GM12878 (cell line): ENCODE results near the gene KDSR. TPM values are rescaled to one million over a fixed set of nuclear protein-coding genes. Genes with fewer than 3 reads are reported as not detected.

Source experiments
- ATAC-seq: fragments of 200-7000 bp; cut with Tn5 transposase; 3 replicates; pipeline ENCODE4 v1.9.1; 2020; ENCODE audit warnings: mild to moderate bottlenecking, moderate library complexity
- BruUV-seq: library from RNA; stranded (reverse); fragments of 400-500 nt; replicated peaks from 2 replicates; lab custom pipeline; 2021; lab: Mats Ljungman, UMichigan
- CTCF ChIA-PET: fragments of 300-600 bp; sonication (Branson Sonifier 250); formaldehyde crosslinking; extraction: SDS; loops from one replicate; lab custom pipeline; 2021; ENCODE audit warnings: inconsistent platforms; lab: Yijun Ruan, JAX
- POLR2A ChIA-PET: fragments of 350-600 bp; formaldehyde crosslinking; extraction: SDS; loops from one replicate; lab custom pipeline; 2021; ENCODE audit warnings: inconsistent platforms; lab: Charles Lee
- RAD21 ChIA-PET: fragments of 300-600 bp; sonication (Branson Sonifier 250); formaldehyde crosslinking; loops from one replicate; lab custom pipeline; 2023; ENCODE audit warnings: antibody characterized with exemption; ENCODE audit not compliant: unreplicated experiment; lab: Charles Lee
- SMC1A ChIA-PET: fragments of 300-600 bp; sonication (Branson Sonifier 250); formaldehyde crosslinking; loops from one replicate; lab custom pipeline; 2023; ENCODE audit not compliant: unreplicated experiment, uncharacterized antibody; lab: Charles Lee
- DNase-seq: peaks from one replicate; pipeline ENCODE4 v3.0.0-alpha.2; 2011; ENCODE audit warnings: low read depth, low spot score
- FAIRE-seq: peaks from 3 replicates; lab custom pipeline; 2011; peaks lifted over from hg19 to GRCh38; lab: Jason Lieb, UNC
- H2AFZ ChIP-seq: 2 replicates; pipeline ENCODE4 v1.6.0; 2011; ENCODE audit warnings: low read depth, low read length, control low read depth; ENCODE audit not compliant: control insufficient read depth
- H3K27ac ChIP-seq: 2 replicates; pipeline ENCODE4 v1.5.1; 2011; ENCODE audit warnings: control low read depth; ENCODE audit not compliant: control insufficient read depth, insufficient read depth
- H3K27me3 ChIP-seq, 2 experiments: replicated peaks in 1 of 2; 2 replicates each; pipeline versions ENCODE4 v1.6.0 to v1.6.1; 2011; ENCODE audit warnings: low read length in 1 of 2; ENCODE audit not compliant: control insufficient read depth in 2 of 2, insufficient read depth in 2 of 2
- H3K36me3 ChIP-seq, 2 experiments: 2 replicates each; pipeline ENCODE4 v1.5.1; 2011; ENCODE audit warnings: low read length in 1 of 2; ENCODE audit not compliant: control insufficient read depth in 2 of 2, insufficient read depth in 2 of 2
- H3K4me1 ChIP-seq: 2 replicates; pipeline ENCODE4 v1.6.1; 2011; ENCODE audit warnings: mild to moderate bottlenecking, low read length, moderate library complexity, mixed read lengths; ENCODE audit not compliant: control insufficient read depth, insufficient read depth
- H3K4me2 ChIP-seq: 2 replicates; pipeline ENCODE4 v1.6.0; 2011; ENCODE audit warnings: control low read depth; ENCODE audit not compliant: control insufficient read depth, insufficient read depth
- H3K4me3 ChIP-seq: fragments of 200-600 bp; sonication (generic); 2 replicates; pipeline ENCODE4 v1.5.1; 2016
- H3K79me2 ChIP-seq: 2 replicates; pipeline ENCODE4 v1.6.0; 2011; ENCODE audit warnings: low read length; ENCODE audit not compliant: control insufficient read depth, insufficient read depth
- H3K9ac ChIP-seq: 2 replicates; pipeline ENCODE4 v1.8.0; 2011; ENCODE audit warnings: low read length, control low read depth, mixed read lengths; ENCODE audit not compliant: control insufficient read depth, insufficient read depth
- H3K9me3 ChIP-seq: replicated peaks from 3 replicates; pipeline ENCODE4 v1.5.1; 2011; ENCODE audit warnings: mild to moderate bottlenecking, low read length; ENCODE audit not compliant: control insufficient read depth, insufficient read depth
- H4K20me1 ChIP-seq: 2 replicates; pipeline ENCODE4 v1.6.0; 2011; ENCODE audit not compliant: control insufficient read depth, insufficient read depth
- EED ChIP-seq: sonication (generic); IDR thresholded peaks from 2 replicates; pipeline ENCODE4 v1.6.1; 2016; ENCODE audit warnings: antibody characterized with exemption, low read depth
- ETV6 ChIP-seq, 2 experiments: fragments of 450-650 bp in 1 of 2; IDR thresholded peaks in 1 of 2; conservative IDR thresholded peaks in 1 of 2; 2 replicates each; pipeline ENCODE4 v1.6.1; 2014; ENCODE audit warnings: antibody characterized with exemption in 1 of 2, borderline replicate concordance in 1 of 2, low read depth in 1 of 2, mild to moderate bottlenecking in 1 of 2, moderate library complexity in 1 of 2
- IKZF2 ChIP-seq, 2 experiments: fragments of 450-650 bp; IDR thresholded peaks; 2 replicates each; pipeline ENCODE4 v1.6.1; 2017; ENCODE audit warnings: mild to moderate bottlenecking in 2 of 2, moderate library complexity in 2 of 2
- NFYA ChIP-seq: IDR thresholded peaks from 2 replicates; pipeline ENCODE4 v1.6.1; 2011; ENCODE audit warnings: low read depth, mild to moderate bottlenecking, low read length, improper control_type of control experiment, borderline replicate concordance
- RUNX3 ChIP-seq: IDR thresholded peaks from 2 replicates; pipeline ENCODE4 v1.6.1; 2012; ENCODE audit warnings: low read length, inconsistent platforms
- TBL1XR1 ChIP-seq: IDR thresholded peaks from 2 replicates; pipeline ENCODE4 v1.6.1; 2012; ENCODE audit warnings: low read depth, low read length, improper control_type of control experiment
- ZBED1 ChIP-seq: IDR thresholded peaks from 2 replicates; pipeline ENCODE4 v1.6.1; 2016; ENCODE audit warnings: borderline replicate concordance
- WGBS: methylation state at CpG from one replicate; pipeline ENCODE4 v1.1.6; 2016; ENCODE audit warnings: low lambda C conversion rate; ENCODE audit not compliant: insufficient replicate concordance, insufficient coverage; ENCODE audit errors: missing lambda C conversion rate; 5-methylcytosine and 5-hydroxymethylcytosine counted together
- in situ Hi-C: fragments of 300-500 bp; cut with MboI; formaldehyde crosslinking; loops from 9 replicates; pipeline ENCODE4 v1.14.3; 2018; ENCODE audit warnings: mixed read lengths
- intact Hi-C: fragments of 100-400 bp; cut with micrococcal nuclease; formaldehyde crosslinking; loops from one replicate; pipeline ENCODE4 v1.14.2; 2022; ENCODE audit not compliant: unreplicated experiment
- polyA plus RNA-seq, 11 experiments: library from polyadenylated mRNA; depleted of rRNA in 4 of 11; unstranded in 6 of 11; stranded (reverse) in 5 of 11; fragments of >200 nt; fragmentation: Nextera tagmentation in 4 of 11; fragmentation: Illumina TruSeq in 1 of 11; extraction: Ambion mirVana in 4 of 11; extraction: Trizol in 1 of 11; gene quantifications; 1 replicate in 1 of 11; 2 replicates in 10 of 11; pipeline versions ENCODE4 v1.2.1 to v1.2.3, GENCODE V29; 2011 to 2016; ENCODE audit warnings: inconsistent platforms in 2 of 11, missing spikeins in 2 of 11, low read depth in 1 of 11
- total RNA-seq, 4 experiments: library from RNA; depleted of rRNA in 3 of 4; stranded (reverse); fragments of >200 nt in 3 of 4; fragmentation: Illumina TruSeq in 1 of 4; extraction: Trizol in 1 of 4; gene quantifications; 2 replicates each; pipeline versions ENCODE4 v1.2.1 to v1.2.3, GENCODE V29; 2013 to 2021
- TF ChIP-seq, protein P1 (sequence below): IDR thresholded peaks from 2 replicates; pipeline ENCODE4 v1.6.1; 2012; ENCODE audit warnings: low read depth, low read length, improper control_type of control experiment

Gene KDSR
- total and polyA plus RNA-seq, 10 of the 15 experiments (the other 5 are each of a cell fraction or from before 2014, with no cell fraction given): 5.2 to 25.9 (median 14.3) TPM

GRCh38 chr18:63377275-63377980 is 10.4 kb upstream of the KDSR start:
- no peaks in the 10 kb centered on the region; the same call in 2 of the 3 replicates for H3K9me3 ChIP-seq
- no peak overlapping the region for H3K9ac ChIP-seq
- no TSS peak for BruUV-seq
- ATAC-seq: no peak
- intact Hi-C loops: no loop called here
- H3K36me3 ChIP-seq: no peaks in the 10 kb centered on the region
- no peak overlapping the region for H3K4me3 ChIP-seq
- WGBS: 35% methylated on average over 2 of the region's 2 CpGs
- no peak overlapping the region for H3K27ac ChIP-seq
- TF ChIP-seq ETV6 (conservative IDR thresholded peaks at IDR 0.05 in 1 of 2, IDR thresholded peaks at IDR 0.05 in 1 of 2; ENCODE audit: borderline replicate concordance in 1 of 2, low read depth in 1 of 2): peak in 1 of 2 experiments; percentile 64; a peak in 1 of 4 replicates
- no peak for TF ChIP-seq IKZF2 (IDR thresholded peaks at IDR 0.05)
- TF ChIP-seq TBL1XR1: no peak
- TF ChIP-seq ZBED1: no peak
- no peak for TF ChIP-seq RUNX3
- TF ChIP-seq, protein P1, sequence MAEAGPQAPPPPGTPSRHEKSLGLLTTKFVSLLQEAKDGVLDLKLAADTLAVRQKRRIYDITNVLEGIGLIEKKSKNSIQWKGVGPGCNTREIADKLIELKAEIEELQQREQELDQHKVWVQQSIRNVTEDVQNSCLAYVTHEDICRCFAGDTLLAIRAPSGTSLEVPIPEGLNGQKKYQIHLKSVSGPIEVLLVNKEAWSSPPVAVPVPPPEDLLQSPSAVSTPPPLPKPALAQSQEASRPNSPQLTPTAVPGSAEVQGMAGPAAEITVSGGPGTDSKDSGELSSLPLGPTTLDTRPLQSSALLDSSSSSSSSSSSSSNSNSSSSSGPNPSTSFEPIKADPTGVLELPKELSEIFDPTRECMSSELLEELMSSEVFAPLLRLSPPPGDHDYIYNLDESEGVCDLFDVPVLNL: no peak
- no peak for TF ChIP-seq EED
- no peak for TF ChIP-seq NFYA
- FAIRE-seq: no peak
- peaks cover 5% of the 10 kb centered on the region for H3K4me1 ChIP-seq
- no peaks in the 10 kb centered on the region for H3K27me3 ChIP-seq
- no peaks in the 10 kb centered on the region for H3K79me2 ChIP-seq
- in situ Hi-C loops: no loop called here
- SMC1A ChIA-PET: interaction anchor here (1.1 to 1.3 kb wide), 3 partner anchors 18 to 55 kb away, joined by 3 read pairs; no protein-coding TSS in a partner anchor
- no peak overlapping the region for H3K4me2 ChIP-seq
- RAD21 ChIA-PET: no interaction called here
- CTCF ChIA-PET: interaction anchor here (0.9 kb wide), 1 partner anchor 61 kb away, joined by 3 read pairs; no protein-coding TSS in a partner anchor
- POLR2A ChIA-PET: no interaction called here
- H2AFZ ChIP-seq: no peak overlapping the region
- DNase-seq: no peak
- no peaks in the 10 kb centered on the region for H4K20me1 ChIP-seq
